Iris pigment epithelial cell (primary cell): ENCODE results near the gene PTTG1.
A peak's percentile ranks its signal among the peaks of the same experiment; 100 is the strongest.

ENCODE experiments used
- DNase-seq: peaks from one replicate; pipeline ENCODE4 v3.0.0-alpha.2; 2011; ENCODE audit warnings: low read depth

PTTG1 gene

DNA sequence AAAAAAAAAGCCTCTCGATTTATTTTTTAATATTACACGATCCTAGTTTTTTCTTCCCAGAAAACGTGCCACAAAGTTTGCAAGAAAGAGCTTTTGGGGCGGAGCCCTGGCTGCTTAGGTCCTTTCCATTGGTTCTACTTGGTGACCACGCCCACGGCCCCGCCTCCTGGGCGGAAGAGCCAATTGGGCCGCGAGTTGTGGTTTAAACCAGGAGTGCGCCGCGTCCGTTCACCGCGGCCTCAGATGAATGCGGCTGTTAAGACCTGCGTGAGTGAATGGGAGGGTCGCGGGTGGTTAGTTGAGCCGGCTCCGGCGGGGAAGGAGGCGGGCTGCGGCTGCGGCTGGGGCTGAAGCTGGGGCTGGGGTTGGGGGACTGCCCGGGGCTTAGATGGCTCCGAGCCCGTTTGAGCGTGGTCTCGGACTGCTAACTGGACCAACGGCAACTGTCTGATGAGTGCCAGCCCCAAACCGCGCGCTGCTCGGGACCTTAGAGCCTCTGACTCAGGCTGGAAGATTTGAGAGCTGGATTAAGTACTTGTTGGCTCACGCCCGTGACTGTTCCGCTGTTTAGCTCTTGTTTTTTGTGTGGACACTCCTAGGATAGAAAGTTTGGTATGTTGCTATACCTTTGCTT is at the start of gene PTTG1:
Gene PTTG1, plus strand, starts transcription at position 231 of the 634 bp plus-strand sequence. CDS start 458 bp downstream, outside the sequence.
- peak; percentile 98 for DNase-seq

DNA sequence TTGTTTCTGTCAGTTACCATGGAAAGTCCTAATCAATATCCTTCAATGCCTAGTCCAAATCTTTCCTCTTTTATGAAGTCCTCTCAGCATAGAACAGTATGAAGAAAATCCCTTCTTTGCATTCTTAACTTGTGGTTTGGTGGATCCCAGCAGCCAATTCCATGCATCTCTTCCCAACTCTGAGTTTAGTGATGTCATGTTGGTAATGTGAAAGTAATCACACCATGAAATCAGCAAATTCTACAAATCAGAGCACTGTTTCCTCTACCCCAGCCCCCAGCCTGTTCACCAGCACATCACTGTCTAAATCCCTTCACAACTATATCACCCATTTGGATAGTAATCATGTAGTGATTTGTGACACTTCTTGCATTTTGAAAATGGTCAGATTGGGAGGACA is 46.5 kb upstream of the PTTG1 start:
- peak; percentile 11 for DNase-seq

GRCh38 chr5:160375701-160376100 is 46.0 kb upstream of the PTTG1 start:
- DNase-seq: no peak

- no peak for DNase-seq
Measured at GRCh38 chr5:160376416-160376815, 45.2 kb upstream of the PTTG1 start.

DNA sequence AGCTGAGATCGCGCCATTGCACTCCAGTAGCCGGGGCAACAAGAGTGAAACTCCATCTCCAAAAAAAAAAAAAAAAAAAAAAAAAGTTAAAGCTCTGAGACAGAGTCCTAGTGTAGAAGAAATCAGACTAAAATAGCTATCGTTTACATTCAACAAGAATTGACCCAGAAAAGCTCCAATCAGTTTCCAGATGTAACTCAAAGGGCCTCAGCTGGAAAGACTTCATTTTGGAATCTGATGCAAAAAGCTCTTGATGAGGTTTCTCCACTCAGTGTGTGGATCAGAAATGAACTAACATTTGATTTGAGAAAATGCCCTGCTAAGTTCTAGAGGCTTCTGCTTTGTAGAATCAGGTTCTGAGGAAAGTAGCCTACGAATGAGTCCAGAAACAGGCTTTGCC is 44.0 kb upstream of the PTTG1 start:
- DNase-seq: no peak

DNA sequence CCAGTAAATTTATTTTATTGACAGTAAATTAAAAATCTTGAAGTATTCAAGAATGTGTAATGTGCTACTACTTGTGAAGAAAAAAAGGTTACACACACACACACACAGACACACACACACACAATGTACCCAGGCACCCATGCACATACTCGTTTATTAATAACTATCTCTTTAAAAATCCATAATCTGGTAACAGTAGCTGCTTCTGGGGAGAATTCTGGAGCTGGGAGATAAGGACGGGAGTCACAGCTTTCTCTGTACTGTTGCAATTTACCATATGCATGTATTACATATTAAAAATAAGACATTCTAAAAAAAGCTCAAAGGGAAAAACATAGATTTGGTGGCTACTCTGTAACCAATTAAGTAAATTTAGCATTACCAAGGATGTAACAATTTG is 43.3 kb upstream of the PTTG1 start:
- DNase-seq: no peak

GRCh38 chr5:160379511-160379910 is 42.1 kb upstream of the PTTG1 start:
- DNase-seq: no peak

DNA sequence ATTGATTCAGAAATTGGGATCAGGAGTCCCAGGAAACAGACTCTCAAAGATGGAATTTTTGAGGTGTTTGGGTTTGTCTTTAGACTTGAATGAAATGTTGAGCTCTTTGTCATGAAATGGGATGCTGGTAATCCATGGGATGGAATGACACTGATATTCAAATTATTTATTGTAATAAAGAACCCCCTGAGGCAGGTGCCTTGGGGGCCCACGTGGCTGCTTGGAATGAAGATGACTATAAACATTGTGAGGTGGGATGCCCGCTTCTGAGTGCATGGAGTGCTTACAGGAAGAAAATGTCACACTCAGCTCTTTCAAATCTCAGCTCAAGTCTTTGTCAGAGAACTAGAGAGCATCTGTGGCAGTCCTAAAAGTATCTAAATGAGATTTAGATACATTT is 41.6 kb upstream of the PTTG1 start:
- no peak for DNase-seq

DNA sequence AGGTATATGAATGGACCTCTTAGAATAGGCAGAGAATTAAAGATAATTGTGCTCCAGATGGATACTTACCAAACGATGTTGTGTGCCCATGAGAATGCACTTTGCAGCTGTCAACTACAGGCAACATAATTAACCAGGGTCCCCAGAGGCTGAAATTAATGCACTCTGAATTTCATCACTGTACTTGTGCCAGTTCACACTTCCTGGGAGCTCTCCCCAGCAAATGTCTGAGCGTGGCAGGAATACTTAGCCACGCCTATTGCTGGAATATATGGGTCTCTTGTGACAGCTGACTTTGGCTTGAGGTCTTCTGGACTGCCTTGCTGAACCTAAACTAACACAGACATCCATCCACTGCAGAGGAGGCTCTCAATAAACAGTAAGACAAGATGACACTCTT is 39.3 kb upstream of the PTTG1 start:
- no peak for DNase-seq

DNA sequence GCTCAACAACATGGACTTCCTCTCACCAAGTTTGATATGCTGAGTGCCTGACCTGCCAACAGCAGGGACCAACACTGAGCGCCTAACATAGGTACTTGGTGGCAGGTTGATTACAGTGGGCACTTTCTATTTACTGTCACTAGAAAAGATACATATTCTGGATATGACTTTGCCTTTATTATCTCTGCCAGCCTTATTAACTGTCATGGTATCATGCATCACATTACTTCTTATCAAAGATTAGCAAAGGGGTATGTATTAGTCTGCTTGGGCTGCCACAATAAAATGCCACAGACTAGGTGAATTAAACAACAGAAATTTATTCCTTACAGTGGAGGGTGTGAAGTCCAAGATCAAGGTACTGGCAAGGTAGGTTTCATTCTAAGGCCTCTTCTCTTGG is 37.0 kb upstream of the PTTG1 start:
- DNase-seq: no peak

GRCh38 chr5:160385496-160385895 is 36.2 kb upstream of the PTTG1 start:
- DNase-seq: no peak

DNA sequence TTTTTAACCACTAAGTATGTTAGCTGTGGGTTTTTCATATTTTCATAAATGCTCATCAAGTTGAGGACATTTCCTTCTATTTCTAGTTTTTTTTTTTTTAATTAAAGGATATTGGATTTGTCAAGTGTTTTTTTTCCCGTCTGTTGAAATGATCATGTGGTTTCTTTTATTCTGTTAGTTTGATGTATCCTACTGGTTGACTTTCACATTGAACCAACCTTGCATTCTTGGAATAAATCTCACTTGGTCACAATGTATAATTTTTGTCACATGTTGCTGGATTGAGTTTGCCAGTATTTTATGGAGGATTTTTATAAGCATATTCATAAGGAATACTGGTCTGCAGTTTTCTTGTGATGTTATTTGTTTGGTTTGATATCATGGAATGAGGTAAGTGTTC is 34.2 kb upstream of the PTTG1 start:
- DNase-seq: no peak

- peak; percentile 31 for DNase-seq
Measured at GRCh38 chr5:160390787-160391696, 30.6 kb upstream of the PTTG1 start.

DNA sequence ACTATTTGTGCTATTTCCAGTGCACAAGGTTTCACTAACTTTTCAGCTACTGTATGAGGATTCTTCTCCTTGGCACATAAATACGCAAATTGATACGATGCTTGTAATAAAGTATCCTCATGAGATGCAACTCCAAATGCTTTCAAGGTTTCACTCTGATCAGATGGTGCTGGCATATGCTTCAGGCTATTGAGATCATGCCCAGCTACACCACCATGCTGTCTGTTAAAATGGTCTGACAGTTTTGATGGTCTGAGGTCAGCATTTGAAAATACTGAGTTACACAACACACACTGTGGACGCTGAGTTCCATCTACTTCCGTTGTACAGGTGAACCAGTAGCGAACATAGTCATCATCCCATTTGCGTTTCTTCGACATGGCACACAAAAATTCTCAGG is 26.5 kb upstream of the PTTG1 start:
- DNase-seq: no peak

- no peak for DNase-seq
Measured at GRCh38 chr5:160397492-160397891, 24.2 kb upstream of the PTTG1 start.

- DNase-seq: peak; percentile 58
Measured at GRCh38 chr5:160398806-160399205, 22.8 kb upstream of the PTTG1 start.

GRCh38 chr5:160399402-160400353 is 22.0 kb upstream of the PTTG1 start, which contains the start of gene FAM200C:
Gene FAM200C (minus strand): TSS chr5:160400054. CDS start chr5:160395490, 4,564 bp downstream.
- DNase-seq: peak; percentile 94

DNA sequence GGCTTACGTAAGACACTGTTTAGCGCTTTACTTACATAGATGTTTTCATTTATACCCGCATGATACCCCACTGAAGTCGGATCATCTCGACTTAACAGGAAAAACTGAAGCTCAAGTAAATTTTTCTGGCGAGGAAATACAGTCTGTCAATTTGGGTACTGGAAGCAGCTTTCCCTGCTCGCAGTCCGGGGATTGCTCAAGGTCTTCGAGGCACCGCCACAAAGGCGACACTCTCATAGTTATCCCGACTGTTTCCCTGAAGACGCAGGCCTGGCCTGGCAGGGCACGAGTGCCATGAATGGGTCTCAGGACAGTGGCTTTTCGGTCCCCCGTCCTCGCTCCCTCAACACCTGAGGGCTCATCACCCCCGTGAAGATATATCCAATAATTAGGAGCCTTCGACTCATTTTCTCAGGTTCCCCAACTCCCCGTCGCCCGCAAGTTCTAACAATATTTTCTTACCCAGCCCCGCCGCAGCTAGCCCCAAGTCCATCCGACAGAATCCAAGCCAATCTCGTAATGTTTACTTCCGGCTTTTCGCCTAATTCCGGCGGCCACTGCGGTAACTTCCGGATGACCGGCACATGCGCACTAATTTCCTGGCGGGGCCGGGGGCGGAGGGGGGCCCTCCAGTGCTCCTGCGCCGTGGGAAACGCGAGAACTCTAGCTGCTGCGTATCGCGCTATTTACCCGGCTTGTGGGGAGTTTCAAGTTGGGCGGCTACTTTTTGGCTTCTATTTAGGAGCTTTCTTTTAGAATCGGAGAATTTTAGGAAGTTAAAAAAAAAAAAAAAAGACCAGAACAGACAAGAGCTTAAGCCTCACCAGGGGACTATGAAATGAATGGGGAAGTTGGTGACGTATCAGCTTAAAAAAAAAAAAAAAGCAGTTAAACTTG is 2.8 kb upstream of the PTTG1 start, which contains the start of gene SLU7:
Gene SLU7, minus strand, starts transcription at position 521 of the 897 bp plus-strand sequence. CDS start 3,787 bp downstream, outside the sequence.
- DNase-seq: peak; percentile 97

GRCh38 chr5:160419458-160420330 is 2.0 kb upstream of the PTTG1 start:
- no peak for DNase-seq

GRCh38 chr5:160420331-160420610 is 1.4 kb upstream of the PTTG1 start:
- DNase-seq: no peak
